Activated naive CD4-positive, alpha-beta T cell treated with anti-CD3 and anti-CD28 coated beads, Interleukin-2, amount 50 U/mL, for 24 hours (primary cell): ENCODE data around the gene ARHGEF1.
"Not testable (repeated sequence)": the region's sequence is repeated elsewhere in the genome, so short reads cannot be mapped to it uniquely, and the experiment has no call there.

Source experiments
- H3K27ac Mint-ChIP-seq: one replicate; pipeline ENCODE4 v1.8.0; 2021; ENCODE audit warnings: mild to moderate bottlenecking, mixed read lengths
- H3K27me3 Mint-ChIP-seq: one replicate; pipeline ENCODE4 v1.8.0; 2021; ENCODE audit warnings: mixed read lengths
- H3K36me3 Mint-ChIP-seq: one replicate; pipeline ENCODE4 v1.8.0; 2021; ENCODE audit warnings: mixed read lengths
- H3K4me1 Mint-ChIP-seq: one replicate; pipeline ENCODE4 v1.8.0; 2021; ENCODE audit warnings: mixed read lengths
- H3K4me3 Mint-ChIP-seq: one replicate; pipeline ENCODE4 v1.8.0; 2021; ENCODE audit warnings: mild to moderate bottlenecking, mixed read lengths
- H3K9me3 Mint-ChIP-seq: one replicate; pipeline ENCODE4 v1.8.0; 2021; ENCODE audit warnings: mixed read lengths

ARHGEF1 gene

DNA sequence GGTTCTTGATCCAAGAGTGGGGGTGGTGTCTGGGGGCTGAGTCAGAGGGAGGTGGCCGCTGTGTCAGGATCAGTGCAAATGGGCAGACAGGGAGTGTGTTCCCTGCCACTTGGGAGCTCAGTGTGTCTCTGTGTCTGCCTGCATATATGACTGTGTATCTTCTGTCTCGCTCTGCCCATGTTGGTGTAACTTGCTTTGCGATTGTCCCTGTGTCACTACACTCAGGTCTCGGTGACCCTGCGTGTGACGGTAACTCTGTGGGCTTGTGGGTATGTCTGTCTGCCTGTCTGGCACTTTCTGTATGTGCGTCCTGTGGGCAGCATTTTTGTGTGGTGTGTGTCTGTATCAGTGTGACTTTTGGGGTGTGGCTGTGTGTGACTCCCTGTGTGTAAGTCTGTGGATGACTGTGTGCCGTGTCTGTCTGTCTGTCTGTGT lies 53.4 kb downstream of the ARHGEF1 start:
- Mint-ChIP-seq H3K9me3 (no peaks in the 10 kb centered on the region), H3K27me3 (no peaks in the 10 kb centered on the region), H3K27ac (peak overlapping the region; percentile 51), H3K36me3 (no peaks in the 10 kb centered on the region), H3K4me3 (peak overlapping the region; percentile 8), H3K4me1 (peaks cover 52% of the 10 kb centered on the region)

DNA sequence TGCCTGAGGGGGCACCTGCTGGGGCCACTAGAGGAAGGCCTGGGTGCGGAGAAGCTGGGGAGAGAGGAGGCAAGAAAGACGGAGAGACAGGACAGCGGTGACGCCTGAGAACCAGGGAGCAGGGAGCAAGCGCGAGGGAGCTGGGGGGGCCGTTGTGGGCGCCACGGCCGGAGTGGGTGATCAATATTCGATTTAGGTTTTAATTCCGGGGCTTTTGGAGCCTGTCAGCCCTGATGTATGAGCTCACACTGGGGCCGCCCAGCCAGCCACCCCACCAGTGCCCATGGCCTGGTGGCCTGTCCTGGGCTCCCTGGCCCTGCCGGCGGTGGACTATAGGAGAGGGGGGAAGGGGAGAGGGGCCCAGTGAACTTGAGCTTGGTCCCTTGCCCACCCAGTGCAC lies 54.0 kb downstream of the ARHGEF1 start:
- peaks cover 55% of the 10 kb centered on the region for H3K4me1 Mint-ChIP-seq
- H3K27ac Mint-ChIP-seq = no peak overlapping the region
- no peaks in the 10 kb centered on the region for H3K27me3 Mint-ChIP-seq
- H3K4me3 Mint-ChIP-seq = peak overlapping the region; percentile 8
- no peaks in the 10 kb centered on the region for H3K9me3 Mint-ChIP-seq
- no peaks in the 10 kb centered on the region for H3K36me3 Mint-ChIP-seq

DNA sequence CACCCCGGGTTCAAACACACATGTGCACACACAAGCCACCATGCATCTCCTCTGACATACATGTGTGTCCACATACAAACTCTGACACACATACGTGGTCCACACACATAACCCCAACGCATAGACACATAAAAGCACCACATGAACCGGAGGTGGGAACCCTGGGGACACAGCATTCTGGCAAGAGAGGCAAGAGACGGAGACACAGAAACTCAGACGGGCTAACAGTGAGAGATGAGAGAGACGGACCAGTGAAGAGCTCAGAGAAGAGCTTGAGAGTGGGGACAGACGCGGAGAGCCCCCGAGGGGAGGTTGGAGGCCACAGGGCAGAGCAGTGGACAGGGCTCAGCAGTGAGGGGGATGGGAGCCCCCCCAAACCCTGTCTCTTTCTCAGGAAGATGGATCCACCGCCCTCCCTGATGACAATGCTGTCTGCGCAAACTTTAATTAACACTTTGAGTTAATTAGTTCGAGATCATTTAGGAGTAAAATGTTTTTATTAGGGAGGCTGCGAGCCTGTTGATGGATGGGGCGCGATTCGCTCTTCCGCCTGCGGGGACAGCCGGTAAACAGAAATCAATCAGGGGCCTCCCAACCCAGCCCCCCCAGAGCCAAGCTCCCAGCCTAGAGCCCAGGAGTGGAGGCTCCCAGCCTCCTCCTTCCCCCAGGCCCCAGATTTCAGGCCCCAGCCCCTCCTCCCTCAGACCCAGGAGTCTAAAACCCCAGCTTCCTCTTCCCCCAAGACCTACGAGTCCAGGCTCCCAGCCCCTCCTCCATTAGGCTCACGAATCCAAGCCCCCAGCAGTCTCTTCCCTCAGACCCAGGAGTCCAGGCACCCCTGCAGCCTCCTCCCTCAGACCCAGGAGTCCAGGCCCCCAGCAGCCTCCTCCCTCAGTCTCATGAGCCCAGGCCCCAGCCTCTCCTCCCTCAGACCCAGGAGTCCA lies 54.8 kb downstream of the ARHGEF1 start:
- no peaks in the 10 kb centered on the region for H3K27me3 Mint-ChIP-seq
- H3K4me1 Mint-ChIP-seq = peaks cover 54% of the 10 kb centered on the region
- peak overlapping the region; percentile 1 for H3K27ac Mint-ChIP-seq
- no peak overlapping the region for H3K4me3 Mint-ChIP-seq
- H3K36me3 Mint-ChIP-seq = no peaks in the 10 kb centered on the region
- no peaks in the 10 kb centered on the region for H3K9me3 Mint-ChIP-seq

DNA sequence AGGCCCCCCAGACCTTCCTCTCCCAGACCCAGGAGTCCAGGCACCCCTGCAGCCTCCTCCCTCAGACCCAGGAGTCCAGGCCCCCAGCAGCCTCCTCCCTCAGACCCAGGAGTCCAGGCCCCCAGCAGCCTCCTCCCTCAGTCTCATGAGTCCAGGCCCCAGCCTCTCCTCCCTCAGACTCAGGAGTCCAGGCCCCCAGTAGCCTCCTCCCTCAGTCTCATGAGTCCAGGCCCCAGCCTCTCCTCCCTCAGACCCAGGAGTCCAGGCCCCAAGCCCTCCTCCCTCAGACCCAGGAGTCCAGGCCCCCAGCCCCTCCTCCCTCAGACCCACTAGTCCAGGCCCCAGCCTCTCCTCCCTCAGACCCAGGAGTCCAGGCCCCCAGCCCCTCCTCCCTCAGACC lies 56.2 kb downstream of the ARHGEF1 start:
- H3K9me3 Mint-ChIP-seq, H3K27ac Mint-ChIP-seq, H3K4me3 Mint-ChIP-seq, H3K27me3 Mint-ChIP-seq, H3K36me3 Mint-ChIP-seq: not testable (repeated sequence)
- H3K4me1 Mint-ChIP-seq = peaks cover 51% of the 10 kb centered on the region

DNA sequence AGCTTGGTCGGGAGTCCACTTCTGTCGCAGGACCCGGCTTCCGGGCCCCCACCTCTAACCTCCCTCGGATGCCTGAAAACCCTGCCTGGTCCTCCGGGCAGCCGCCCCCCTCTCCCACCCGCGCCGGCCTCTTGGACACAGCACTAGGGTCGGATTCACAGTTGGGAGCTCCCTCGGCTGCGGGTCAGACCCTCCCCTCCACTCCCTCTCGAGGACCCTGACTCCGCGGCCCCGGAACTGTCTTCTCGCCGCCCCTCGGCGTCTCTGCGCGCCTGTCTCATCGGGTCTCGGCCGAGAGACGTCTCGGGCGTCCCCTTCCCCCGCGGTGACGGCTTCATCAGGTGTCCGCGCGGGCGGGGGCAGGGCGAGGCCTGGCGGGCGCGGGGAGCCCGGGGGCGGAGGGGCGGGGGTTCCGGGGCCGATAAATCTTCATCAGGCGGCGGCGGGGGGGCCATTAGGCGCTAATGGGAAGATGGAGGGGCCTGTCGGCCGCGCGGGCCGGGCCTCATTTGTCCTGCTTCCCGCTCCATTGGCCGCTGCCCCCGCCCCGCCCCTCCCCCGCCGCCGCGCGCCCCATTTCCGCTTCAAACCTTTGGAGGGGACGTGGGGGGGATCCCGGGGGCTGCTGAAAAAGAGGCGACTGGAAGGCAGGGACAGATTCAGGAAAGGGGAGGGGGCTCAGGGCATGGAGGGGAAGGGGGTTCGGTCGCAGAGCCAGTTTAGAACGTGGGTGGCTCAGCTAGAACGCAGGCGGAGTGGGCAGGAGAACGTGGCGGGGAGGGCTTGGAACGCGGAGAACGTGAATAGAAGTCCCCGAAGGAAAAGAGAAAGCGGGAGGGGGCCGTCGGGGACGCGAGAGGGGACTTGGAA lies 57.1 kb downstream of the ARHGEF1 start:
- H3K9me3 Mint-ChIP-seq = no peaks in the 10 kb centered on the region
- H3K4me1 Mint-ChIP-seq = peaks cover 51% of the 10 kb centered on the region
- H3K27ac Mint-ChIP-seq = peak overlapping the region; percentile 96
- peak overlapping the region; percentile 87 for H3K4me3 Mint-ChIP-seq
- no peaks in the 10 kb centered on the region for H3K36me3 Mint-ChIP-seq
- H3K27me3 Mint-ChIP-seq = no peaks in the 10 kb centered on the region

DNA sequence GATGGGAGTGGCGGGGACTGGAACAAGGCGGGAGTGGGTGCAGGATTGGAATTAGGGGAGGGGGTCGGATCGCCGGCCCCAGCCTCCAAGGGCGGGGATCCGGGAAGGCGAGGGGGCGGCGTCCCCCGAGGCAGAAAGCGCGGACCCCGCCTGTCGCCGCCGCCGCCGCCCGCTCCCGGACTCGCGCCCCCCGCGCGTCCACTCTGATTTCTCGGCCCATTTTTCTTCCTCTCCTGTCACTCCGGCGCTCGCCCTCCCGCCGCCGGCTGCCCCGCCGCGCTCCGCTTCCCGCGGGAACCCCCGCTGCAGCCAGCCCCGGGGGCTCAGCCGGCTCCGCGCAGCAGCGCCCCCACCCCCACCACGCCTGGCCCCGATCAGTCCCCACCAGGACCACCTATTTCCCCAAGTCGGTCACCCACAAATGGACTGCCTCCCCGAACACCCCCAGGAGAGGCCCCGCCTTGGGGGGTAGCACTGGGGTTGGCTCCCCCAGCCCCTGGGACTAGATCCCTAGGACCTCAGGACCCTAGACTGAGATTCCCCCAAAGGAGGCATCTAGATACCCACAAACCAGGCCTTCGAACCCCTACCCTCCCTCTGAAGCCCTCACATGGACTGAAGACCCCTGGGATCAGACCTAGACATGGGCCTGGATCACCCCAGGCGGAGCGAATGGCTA lies 57.9 kb downstream of the ARHGEF1 start:
- Mint-ChIP-seq H3K4me1 (peaks cover 53% of the 10 kb centered on the region), H3K36me3 (no peaks in the 10 kb centered on the region), H3K9me3 (no peaks in the 10 kb centered on the region), H3K27me3 (no peaks in the 10 kb centered on the region), H3K4me3 (peak overlapping the region; percentile 87), H3K27ac (peak overlapping the region; percentile 96)

DNA sequence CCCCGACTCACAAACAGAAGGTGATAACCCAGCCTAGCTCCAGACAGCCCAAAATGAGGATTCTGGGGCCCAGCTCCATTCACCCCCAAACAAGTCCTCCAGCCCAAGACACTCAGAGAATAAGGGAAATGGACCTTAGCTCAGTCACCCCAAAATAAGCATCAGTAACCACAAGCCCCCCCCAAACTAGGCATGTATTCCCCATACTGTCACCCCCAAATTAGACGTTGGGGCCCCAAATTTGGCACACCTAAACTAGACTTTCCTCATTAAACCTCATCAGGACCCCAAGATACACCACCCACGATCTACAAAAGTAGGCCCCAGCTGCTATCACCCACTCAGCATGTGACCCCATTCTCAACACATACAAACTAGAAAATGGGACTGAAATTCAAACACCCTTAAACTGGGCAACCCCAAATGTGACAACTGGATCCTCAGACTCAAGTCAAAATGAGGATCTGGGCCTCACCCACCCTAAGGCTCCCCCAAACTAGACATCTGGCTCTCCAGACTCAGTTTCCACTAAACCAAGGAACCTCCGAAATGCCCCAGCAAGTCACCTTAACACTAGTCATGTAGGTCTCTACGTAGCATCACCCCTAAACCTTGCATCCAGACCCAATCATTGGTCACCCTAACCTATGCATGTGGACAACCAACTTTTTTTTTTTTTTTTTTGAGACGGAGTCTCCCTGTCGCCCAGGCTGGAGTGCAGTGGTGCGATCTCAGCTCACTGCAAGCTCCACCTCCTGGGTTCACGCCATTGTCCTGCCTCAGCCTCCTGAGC lies 58.6 kb downstream of the ARHGEF1 start:
- H3K4me3 Mint-ChIP-seq = peak overlapping the region; percentile 72
- no peaks in the 10 kb centered on the region for H3K36me3 Mint-ChIP-seq

DNA sequence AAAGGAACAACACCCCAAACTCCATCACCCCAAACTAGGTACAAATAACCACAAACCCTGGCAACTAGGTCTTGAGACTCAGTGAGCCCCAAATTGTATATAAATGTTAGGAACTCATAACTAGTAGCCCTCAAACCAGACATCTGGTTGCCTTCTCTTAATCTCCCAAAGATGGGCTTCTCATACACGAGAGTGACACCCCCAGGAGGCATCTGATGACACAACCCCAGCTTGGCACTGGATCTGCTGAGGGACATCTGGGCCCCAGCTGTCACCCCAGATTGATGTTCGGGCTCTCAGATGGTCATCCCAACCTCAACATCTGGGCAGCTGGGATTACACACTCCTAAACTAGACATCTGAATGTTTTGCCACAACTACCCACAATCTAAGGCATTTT lies 61.4 kb downstream of the ARHGEF1 start:
- no peaks in the 10 kb centered on the region for H3K9me3 Mint-ChIP-seq
- H3K4me3 Mint-ChIP-seq = peak overlapping the region; percentile 26
- H3K36me3 Mint-ChIP-seq = no peaks in the 10 kb centered on the region
- H3K4me1 Mint-ChIP-seq = peaks cover 60% of the 10 kb centered on the region
- H3K27me3 Mint-ChIP-seq = no peaks in the 10 kb centered on the region
- H3K27ac Mint-ChIP-seq = peak overlapping the region; percentile 49

More for the DNA sequence above, 58.6 kb downstream of the ARHGEF1 start:
- peaks cover 53% of the 10 kb centered on the region for H3K4me1 Mint-ChIP-seq
- H3K9me3 Mint-ChIP-seq = no peaks in the 10 kb centered on the region
- H3K27ac Mint-ChIP-seq = peak overlapping the region; percentile 82
- no peaks in the 10 kb centered on the region for H3K27me3 Mint-ChIP-seq

DNA sequence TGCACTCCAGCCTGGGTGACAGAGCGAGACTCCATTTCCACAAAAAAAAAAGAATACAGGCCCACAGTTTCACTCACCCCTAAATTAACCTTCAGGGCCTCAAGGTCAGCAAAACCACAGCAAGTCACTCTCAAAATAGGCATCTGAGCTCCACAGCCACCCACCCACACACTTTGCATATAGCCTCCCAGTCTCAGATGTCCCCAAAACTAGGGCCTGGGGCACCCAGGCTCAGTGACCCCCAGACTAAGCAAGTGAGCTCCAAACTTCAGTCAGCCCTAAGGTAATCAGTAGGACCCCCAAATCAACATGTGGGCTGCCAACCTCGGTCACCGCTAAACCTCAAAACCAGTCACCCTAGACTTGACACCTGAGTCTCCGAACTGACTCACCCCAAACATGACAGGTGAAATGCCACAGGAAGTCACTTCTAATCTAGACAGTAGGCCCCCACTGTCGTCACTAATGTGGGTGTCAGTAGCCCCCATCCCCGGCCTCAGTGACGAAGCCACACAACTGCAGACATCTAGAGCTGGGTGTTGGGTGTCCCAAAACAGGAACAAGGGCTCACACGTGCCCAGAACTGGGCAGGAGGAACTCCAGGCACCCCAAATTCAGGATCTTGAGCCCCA lies 62.3 kb downstream of the ARHGEF1 start:
- Mint-ChIP-seq H3K4me3 (peak overlapping the region; percentile 73), H3K4me1 (peaks cover 61% of the 10 kb centered on the region), H3K27ac (peak overlapping the region; percentile 94), H3K36me3 (no peaks in the 10 kb centered on the region), H3K9me3 (no peaks in the 10 kb centered on the region), H3K27me3 (no peaks in the 10 kb centered on the region)

DNA sequence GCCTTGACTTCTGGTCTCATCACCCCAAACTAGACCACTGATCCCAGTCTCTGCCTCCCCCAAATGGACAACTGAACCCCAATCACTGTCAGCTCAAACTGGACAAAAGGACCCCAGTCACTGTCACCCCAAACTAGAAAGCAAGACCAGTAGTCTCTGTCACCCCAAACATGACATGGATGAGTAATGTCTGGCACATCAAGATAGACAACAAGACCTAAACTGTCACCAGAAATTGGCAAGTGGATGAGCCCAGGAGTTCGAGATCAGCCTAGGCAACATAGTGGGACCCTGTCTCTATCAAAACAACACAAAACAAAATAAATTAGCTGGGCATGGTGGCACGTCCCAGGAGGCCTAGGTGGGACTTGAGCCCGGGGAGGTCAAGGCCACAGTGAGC lies 64.1 kb downstream of the ARHGEF1 start:
- Mint-ChIP-seq H3K36me3 (no peaks in the 10 kb centered on the region), H3K4me3 (peak overlapping the region; percentile 45), H3K27me3 (no peaks in the 10 kb centered on the region), H3K9me3 (no peaks in the 10 kb centered on the region), H3K27ac (peak overlapping the region; percentile 91), H3K4me1 (peaks cover 56% of the 10 kb centered on the region)

DNA sequence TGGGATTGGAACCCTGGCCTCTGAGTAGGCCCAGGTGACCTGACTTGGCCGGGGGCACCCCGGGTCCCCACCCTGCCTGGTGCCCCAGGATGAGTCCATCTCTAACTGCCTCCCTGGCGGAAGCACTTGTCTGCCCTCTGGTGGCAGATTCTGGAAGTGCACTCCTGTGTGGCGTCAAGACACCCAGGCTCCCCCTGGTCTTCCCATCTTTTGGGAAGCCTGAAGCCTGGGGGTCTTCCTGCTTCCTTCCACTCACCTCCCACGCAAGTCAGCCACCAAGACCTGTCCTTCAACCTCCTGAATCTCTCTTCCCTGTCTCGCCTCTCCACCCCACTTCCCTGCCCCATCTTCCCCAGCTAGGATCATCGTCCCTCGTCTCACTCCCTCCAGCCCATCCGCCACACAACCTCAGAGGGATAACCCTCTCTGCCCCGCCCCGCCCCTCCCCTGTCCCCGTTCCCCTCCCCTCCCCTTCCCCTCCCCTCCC lies 68.7 kb downstream of the ARHGEF1 start:
- H3K9me3 Mint-ChIP-seq = no peaks in the 10 kb centered on the region
- H3K36me3 Mint-ChIP-seq = no peaks in the 10 kb centered on the region
- peaks cover 23% of the 10 kb centered on the region for H3K4me1 Mint-ChIP-seq
- H3K27me3 Mint-ChIP-seq = no peaks in the 10 kb centered on the region
- peak overlapping the region; percentile 70 for H3K27ac Mint-ChIP-seq
- H3K4me3 Mint-ChIP-seq = no peak overlapping the region

DNA sequence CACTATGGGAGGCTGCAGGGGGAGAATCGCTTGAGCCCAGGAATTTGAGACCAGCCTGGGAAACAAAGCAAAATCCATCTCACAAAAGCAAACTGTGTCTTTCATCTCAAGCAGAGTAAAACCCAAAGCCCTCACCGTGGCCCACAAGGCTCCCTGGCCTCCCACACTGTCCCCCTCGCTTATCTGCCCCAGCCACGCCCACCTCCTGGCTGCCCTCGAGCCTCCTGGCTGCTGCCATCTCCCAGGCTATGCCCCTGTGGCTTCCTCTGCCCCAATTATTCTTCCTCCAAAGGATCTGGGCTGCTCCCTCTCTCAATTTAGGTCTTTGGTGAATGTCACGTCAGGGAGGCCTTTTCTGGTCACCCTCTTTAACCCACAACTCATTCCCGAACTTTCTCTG lies 72.5 kb downstream of the ARHGEF1 start:
- Mint-ChIP-seq H3K4me3 (no peak overlapping the region), H3K4me1 (peaks cover 25% of the 10 kb centered on the region), H3K27ac (no peak overlapping the region), H3K36me3 (no peaks in the 10 kb centered on the region), H3K27me3 (no peaks in the 10 kb centered on the region), H3K9me3 (no peaks in the 10 kb centered on the region)

DNA sequence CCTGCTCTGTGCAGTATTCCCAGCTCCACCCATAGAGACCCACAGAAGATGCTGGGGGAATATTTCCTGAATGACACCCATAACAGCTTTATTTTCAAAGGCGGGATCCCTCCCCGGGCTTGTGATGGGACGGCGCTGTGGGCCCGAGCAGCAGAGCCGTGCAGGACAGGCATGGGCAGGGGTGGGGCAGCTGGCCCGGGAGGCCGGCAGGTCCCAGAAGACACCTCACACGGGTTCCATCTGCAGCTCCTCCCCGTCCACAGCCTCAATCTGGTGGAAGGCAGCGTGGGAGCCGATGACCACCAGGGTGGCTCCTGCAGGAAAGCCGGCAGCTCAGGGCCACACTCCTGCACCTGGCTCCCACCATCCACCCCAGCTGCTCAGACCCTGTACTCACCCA lies 73.6 kb downstream of the ARHGEF1 start:
- H3K4me3 Mint-ChIP-seq = no peak overlapping the region

More for the DNA sequence above, 73.6 kb downstream of the ARHGEF1 start:
- no peak overlapping the region for H3K27ac Mint-ChIP-seq
- H3K4me1 Mint-ChIP-seq = peaks cover 20% of the 10 kb centered on the region
- H3K9me3 Mint-ChIP-seq = no peaks in the 10 kb centered on the region
- H3K27me3 Mint-ChIP-seq = no peaks in the 10 kb centered on the region
- H3K36me3 Mint-ChIP-seq = no peaks in the 10 kb centered on the region
